Spinal cord (tissue), 10 donors: Measurements from ENCODE around the gene TXNL1. TPM values are rescaled to one million over a fixed set of nuclear protein-coding genes. Genes with fewer than 3 reads are reported as not detected.

Source experiments
- DNase-seq, 6 donors: peaks; one replicate each; pipeline versions ENCODE4 v3.0.0 to v3.0.0-alpha.2; 2013 to 2015; ENCODE audit warnings: low spot score in 6 of 6, low read depth in 4 of 6
- H3K27ac ChIP-seq: one replicate; pipeline ENCODE4 v1.5.1; 2013; ENCODE audit warnings: low read depth, low read length, control low read depth
- H3K27me3 ChIP-seq: one replicate; pipeline ENCODE4 v1.6.1; 2013; ENCODE audit warnings: low read length; ENCODE audit not compliant: control insufficient read depth, insufficient read depth
- H3K36me3 ChIP-seq: one replicate; pipeline ENCODE4 v1.6.1; 2013; ENCODE audit warnings: low read length; ENCODE audit not compliant: control insufficient read depth, insufficient read depth
- H3K4me1 ChIP-seq: one replicate; pipeline ENCODE4 v1.6.1; 2013; ENCODE audit warnings: low read length; ENCODE audit not compliant: control insufficient read depth, insufficient read depth
- H3K4me3 ChIP-seq: one replicate; pipeline ENCODE4 v1.5.1; 2013; ENCODE audit warnings: low read depth, low read length, control low read depth
- H3K9me3 ChIP-seq: one replicate; pipeline ENCODE4 v1.6.1; 2013; ENCODE audit warnings: low read length; ENCODE audit not compliant: control insufficient read depth, insufficient read depth
- WGBS: methylation state at CpG from one replicate; pipeline ENCODE4 v1.1.5; 2013; ENCODE audit warnings: missing lambda C conversion rate; ENCODE audit not compliant: insufficient coverage; 5-methylcytosine and 5-hydroxymethylcytosine counted together
- polyA plus RNA-seq, 2 donors: library from polyadenylated mRNA; unstranded; fragments of 120-200 nt; gene quantifications; one replicate each; pipeline ENCODE4 v1.2.1, GENCODE V29; 2013; ENCODE audit not compliant: insufficient read length in 2 of 2
- total RNA-seq, 2 donors: library from RNA; depleted of rRNA in 1 of 2; stranded (reverse); fragments of 120-200 nt in 1 of 2; fragments of >200 nt in 1 of 2; gene quantifications; one replicate each; pipeline versions ENCODE4 v1.2.3 to v1.2.4, GENCODE V29; 2013 to 2014
- donor health status: healthy.

TXNL1 gene
- total and polyA plus RNA-seq, 4 donors: 57.9 to 118 (median 78.2) TPM

GRCh38 chr18:56635007-56635406, 3.4 kb downstream of the TXNL1 start:
- Histone ChIP-seq H3K4me1 (no peaks in the 10 kb centered on the region), H3K4me3 (no peak overlapping the region)

GRCh38 chr18:56632070-56633022, 6.0 kb downstream of the TXNL1 start:
- 100% methylated on average over 1 of the region's 7 CpGs for WGBS
- no peak overlapping the region for H3K27ac ChIP-seq
- DNase-seq: no peak
- H3K4me1 ChIP-seq: no peaks in the 10 kb centered on the region
- peaks cover 4% of the 10 kb centered on the region for H3K36me3 ChIP-seq
- H3K27me3 ChIP-seq: no peaks in the 10 kb centered on the region
- no peaks in the 10 kb centered on the region for H3K9me3 ChIP-seq
- H3K4me3 ChIP-seq: no peak overlapping the region

More at GRCh38 chr18:56635007-56635406, 3.4 kb downstream of the TXNL1 start:
- no peak for DNase-seq
- H3K27me3 ChIP-seq: no peaks in the 10 kb centered on the region
- no peaks in the 10 kb centered on the region for H3K9me3 ChIP-seq
- no peak overlapping the region for H3K27ac ChIP-seq
- H3K36me3 ChIP-seq: peaks cover 4% of the 10 kb centered on the region
- WGBS: 93% methylated on average over 3 of the region's 5 CpGs

GRCh38 chr18:56627991-56628390, 10.4 kb downstream of the TXNL1 start:
- H3K4me3 ChIP-seq: no peak overlapping the region
- WGBS: no CpG with 5 or more reads among the region's 2 CpGs
- DNase-seq: no peak
- no peaks in the 10 kb centered on the region for H3K4me1 ChIP-seq
- no peaks in the 10 kb centered on the region for H3K9me3 ChIP-seq
- H3K27me3 ChIP-seq: no peaks in the 10 kb centered on the region
- H3K36me3 ChIP-seq: peaks cover under 1% of the 10 kb centered on the region
- H3K27ac ChIP-seq: no peak overlapping the region

GRCh38 chr18:56615738-56616520, 22.5 kb downstream of the TXNL1 start:
- Histone ChIP-seq H3K4me1 (no peaks in the 10 kb centered on the region), H3K4me3 (no peak overlapping the region), H3K36me3 (peaks cover 15% of the 10 kb centered on the region), H3K9me3 (no peaks in the 10 kb centered on the region), H3K27ac (no peak overlapping the region), H3K27me3 (no peaks in the 10 kb centered on the region)
- WGBS: no CpG with 5 or more reads among the region's 7 CpGs
- DNase-seq: no peak

- peaks cover 21% of the 10 kb centered on the region for H3K36me3 ChIP-seq
- H3K4me1 ChIP-seq: no peaks in the 10 kb centered on the region
- H3K9me3 ChIP-seq: no peaks in the 10 kb centered on the region
- no peaks in the 10 kb centered on the region for H3K27me3 ChIP-seq
- DNase-seq: no peak
- WGBS: no CpG with 5 or more reads among the region's 2 CpGs
- no peak overlapping the region for H3K4me3 ChIP-seq
- no peak overlapping the region for H3K27ac ChIP-seq
Observed at GRCh38 chr18:56606618-56607017, 31.8 kb downstream of the TXNL1 start.

- H3K9me3 ChIP-seq: no peaks in the 10 kb centered on the region
- 0% methylated on average over 1 of the region's 4 CpGs for WGBS
- peaks cover 3% of the 10 kb centered on the region for H3K4me1 ChIP-seq
- peaks cover 3% of the 10 kb centered on the region for H3K36me3 ChIP-seq
- H3K27ac ChIP-seq: no peak overlapping the region
- peak in 1 of 6 donors; percentile 12 for DNase-seq
- no peak overlapping the region for H3K4me3 ChIP-seq
- H3K27me3 ChIP-seq: no peaks in the 10 kb centered on the region
Observed at GRCh38 chr18:56598422-56598821, 40.0 kb downstream of the TXNL1 start.

- Histone ChIP-seq H3K36me3 (no peaks in the 10 kb centered on the region), H3K9me3 (no peaks in the 10 kb centered on the region), H3K27me3 (no peaks in the 10 kb centered on the region), H3K4me3 (no peak overlapping the region), H3K4me1 (no peaks in the 10 kb centered on the region), H3K27ac (no peak overlapping the region)
- DNase-seq: no peak
- 100% methylated on average over 3 of the region's 4 CpGs for WGBS
Observed at GRCh38 chr18:56593906-56594305, 44.5 kb downstream of the TXNL1 start.

GRCh38 chr18:56580026-56580425, 58.4 kb downstream of the TXNL1 start:
- Histone ChIP-seq H3K36me3 (no peaks in the 10 kb centered on the region), H3K4me3 (no peak overlapping the region), H3K27me3 (no peaks in the 10 kb centered on the region), H3K27ac (no peak overlapping the region), H3K4me1 (peaks cover 3% of the 10 kb centered on the region), H3K9me3 (no peaks in the 10 kb centered on the region)
- DNase-seq: no peak
- no CpG with 5 or more reads among the region's 3 CpGs for WGBS

- Histone ChIP-seq H3K36me3 (no peaks in the 10 kb centered on the region), H3K4me3 (no peak overlapping the region), H3K27ac (no peak overlapping the region), H3K4me1 (peaks cover 3% of the 10 kb centered on the region), H3K9me3 (no peaks in the 10 kb centered on the region), H3K27me3 (no peaks in the 10 kb centered on the region)
- no peak for DNase-seq
Observed at GRCh38 chr18:56579451-56579850, 58.9 kb downstream of the TXNL1 start.
